ENCODE results near the gene SPPL3.

Gene SPPL3

GRCh38 chr12:120844768-120845449 lies 59.2 kb downstream of the SPPL3 start:
- TF ChIP-seq ZBTB7A (IDR thresholded peaks at IDR 0.05; ENCODE audit: low read depth) (no peak), YY1 (IDR thresholded peaks at IDR 0.05; ENCODE audit: low read depth) (no peak), EGR1 (IDR thresholded peaks at IDR 0.05) (no peak), EP300 (IDR thresholded peaks at IDR 0.05; ENCODE audit: borderline replicate concordance) (no peak), CREB1 (IDR thresholded peaks at IDR 0.05; ENCODE audit: low read depth) (no peak), RAD21 (IDR thresholded peaks at IDR 0.05; ENCODE audit: low read depth) (no peak), TEAD4 (IDR thresholded peaks at IDR 0.05) (no peak), MAX (IDR thresholded peaks at IDR 0.05) (no peak)

GRCh38 chr12:120844297-120844696 lies 59.9 kb downstream of the SPPL3 start:
- TF ChIP-seq CREB1 (IDR thresholded peaks at IDR 0.05; ENCODE audit: low read depth) = no peak

GRCh38 chr12:120843472-120843871 lies 60.7 kb downstream of the SPPL3 start:
- TF ChIP-seq EP300 (IDR thresholded peaks at IDR 0.05; ENCODE audit: borderline replicate concordance) = no peak

GRCh38 chr12:120842595-120842994 lies 61.6 kb downstream of the SPPL3 start:
- TF ChIP-seq USF1 (IDR thresholded peaks at IDR 0.05) = no peak
- no peak for TF ChIP-seq RAD21 (IDR thresholded peaks at IDR 0.05; ENCODE audit: low read depth)
- TF ChIP-seq TEAD4 (IDR thresholded peaks at IDR 0.05) = no peak
- TF ChIP-seq EGR1 (IDR thresholded peaks at IDR 0.05) = no peak
- TF ChIP-seq TAF1 (IDR thresholded peaks at IDR 0.05; ENCODE audit: low read depth) = no peak
- TF ChIP-seq CREB1 (IDR thresholded peaks at IDR 0.05; ENCODE audit: low read depth) = no peak
- TF ChIP-seq NFIC (IDR thresholded peaks at IDR 0.05) = no peak
- no peak for TF ChIP-seq EP300 (IDR thresholded peaks at IDR 0.05; ENCODE audit: borderline replicate concordance)
- no peak for TF ChIP-seq TCF12 (IDR thresholded peaks at IDR 0.05; ENCODE audit: low read depth)
- TF ChIP-seq MAX (IDR thresholded peaks at IDR 0.05) = no peak
- TF ChIP-seq CEBPB (IDR thresholded peaks at IDR 0.05) = no peak
- TF ChIP-seq YY1 (IDR thresholded peaks at IDR 0.05; ENCODE audit: low read depth) = no peak
- no peak for TF ChIP-seq FOXM1 (IDR thresholded peaks at IDR 0.05; ENCODE audit: borderline replicate concordance, low read depth)
- TF ChIP-seq REST (IDR thresholded peaks at IDR 0.05; ENCODE audit: low read depth) = no peak
- TF ChIP-seq ZBTB7A (IDR thresholded peaks at IDR 0.05; ENCODE audit: low read depth) = no peak

GRCh38 chr12:120841525-120841924 lies 62.6 kb downstream of the SPPL3 start:
- TF ChIP-seq TEAD4 (IDR thresholded peaks at IDR 0.05) (no peak), REST (IDR thresholded peaks at IDR 0.05; ENCODE audit: low read depth) (no peak), RAD21 (IDR thresholded peaks at IDR 0.05; ENCODE audit: low read depth) (no peak)

GRCh38 chr12:120839503-120839902 lies 64.7 kb downstream of the SPPL3 start:
- TF ChIP-seq EP300 (IDR thresholded peaks at IDR 0.05; ENCODE audit: borderline replicate concordance) (no peak), MAX (IDR thresholded peaks at IDR 0.05) (no peak), TAF1 (IDR thresholded peaks at IDR 0.05; ENCODE audit: low read depth) (no peak), FOXM1 (IDR thresholded peaks at IDR 0.05; ENCODE audit: borderline replicate concordance, low read depth) (no peak)

- no peak for TF ChIP-seq REST (IDR thresholded peaks at IDR 0.05; ENCODE audit: low read depth)
- TF ChIP-seq TAF1 (IDR thresholded peaks at IDR 0.05; ENCODE audit: low read depth) = no peak
Observed at GRCh38 chr12:120836114-120836684, 68.0 kb downstream of the SPPL3 start.
